SU-DHL-6 (cell line): ENCODE measurements around the gene G2E3.

Experiments used
- CTCF ChIP-seq: fragments of 200-600 bp; sonication (generic); IDR thresholded peaks from one replicate; pipeline ENCODE4 v1.5.1; 2017; ENCODE audit warnings: antibody characterized with exemption, mild to moderate bottlenecking, low read length, moderate library complexity; ENCODE audit not compliant: insufficient read depth, poor library complexity, severe bottlenecking
- EZH2phosphoT487 ChIP-seq: fragments of 200-600 bp; sonication (generic), shearing (Covaris generic); conservative IDR thresholded peaks from 2 replicates; pipeline ENCODE4 v1.6.1; 2018; ENCODE audit warnings: mild to moderate bottlenecking, antibody characterized with exemption, low read length, moderate library complexity, mixed read lengths

GRCh38 chr14:30558362-30558674, 640 bp upstream of the G2E3 start:
- TF ChIP-seq CTCF = no peak
- TF ChIP-seq EZH2phosphoT487 = no peak
